NB4 (cell line): ENCODE data around the gene SLC2A9.

ENCODE experiments used
- DNase-seq: peaks from one replicate; pipeline ENCODE4 v3.0.0; 2010; ENCODE audit warnings: low read depth
- H3K4me3 ChIP-seq: one replicate; pipeline ENCODE4 v1.5.1; 2011; ENCODE audit warnings: mild to moderate bottlenecking, low read depth, low read length, moderate library complexity
- MYC ChIP-seq: IDR thresholded peaks from 2 replicates; pipeline ENCODE4 v1.6.1; 2011; ENCODE audit warnings: low read depth, low read length
- POLR2A ChIP-seq: IDR thresholded peaks from 2 replicates; pipeline ENCODE4 v1.6.1; 2011; ENCODE audit warnings: mild to moderate bottlenecking; ENCODE audit not compliant: insufficient read length; ENCODE audit errors: extremely low read depth
- TF ChIP-seq, protein P1 (sequence below): IDR thresholded peaks from 2 replicates; pipeline ENCODE4 v1.6.1; 2011; ENCODE audit warnings: low read depth, low read length
- TF ChIP-seq, protein P2 (sequence below): IDR thresholded peaks from one replicate; pipeline ENCODE4 v1.5.1; 2012; ENCODE audit warnings: low read depth, low read length

The SLC2A9 gene

DNA sequence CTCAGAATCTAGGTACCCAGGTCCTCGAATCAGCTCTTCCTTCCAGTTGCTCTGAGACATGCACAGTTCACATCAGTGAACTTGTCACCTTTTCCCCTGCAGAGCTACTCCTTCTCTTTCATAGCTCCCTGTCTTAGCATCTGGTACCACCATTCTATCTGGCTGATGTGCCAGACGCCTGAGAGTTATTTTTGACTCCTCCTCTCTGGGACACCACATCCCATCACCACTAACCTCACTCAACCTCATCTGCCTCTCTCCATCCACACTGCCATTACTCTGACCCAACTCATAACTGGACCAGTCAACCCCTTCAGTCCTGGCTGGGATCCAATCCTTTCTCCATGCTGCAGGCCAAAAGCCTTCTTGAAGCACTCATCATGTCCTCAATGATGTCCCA lies 44.5 kb downstream of the SLC2A9 start:
- no peak for DNase-seq
- TF ChIP-seq POLR2A: no peak
- TF ChIP-seq MYC: no peak
- TF ChIP-seq, protein P1, sequence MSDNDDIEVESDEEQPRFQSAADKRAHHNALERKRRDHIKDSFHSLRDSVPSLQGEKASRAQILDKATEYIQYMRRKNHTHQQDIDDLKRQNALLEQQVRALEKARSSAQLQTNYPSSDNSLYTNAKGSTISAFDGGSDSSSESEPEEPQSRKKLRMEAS: no peak
- TF ChIP-seq, protein P2, sequence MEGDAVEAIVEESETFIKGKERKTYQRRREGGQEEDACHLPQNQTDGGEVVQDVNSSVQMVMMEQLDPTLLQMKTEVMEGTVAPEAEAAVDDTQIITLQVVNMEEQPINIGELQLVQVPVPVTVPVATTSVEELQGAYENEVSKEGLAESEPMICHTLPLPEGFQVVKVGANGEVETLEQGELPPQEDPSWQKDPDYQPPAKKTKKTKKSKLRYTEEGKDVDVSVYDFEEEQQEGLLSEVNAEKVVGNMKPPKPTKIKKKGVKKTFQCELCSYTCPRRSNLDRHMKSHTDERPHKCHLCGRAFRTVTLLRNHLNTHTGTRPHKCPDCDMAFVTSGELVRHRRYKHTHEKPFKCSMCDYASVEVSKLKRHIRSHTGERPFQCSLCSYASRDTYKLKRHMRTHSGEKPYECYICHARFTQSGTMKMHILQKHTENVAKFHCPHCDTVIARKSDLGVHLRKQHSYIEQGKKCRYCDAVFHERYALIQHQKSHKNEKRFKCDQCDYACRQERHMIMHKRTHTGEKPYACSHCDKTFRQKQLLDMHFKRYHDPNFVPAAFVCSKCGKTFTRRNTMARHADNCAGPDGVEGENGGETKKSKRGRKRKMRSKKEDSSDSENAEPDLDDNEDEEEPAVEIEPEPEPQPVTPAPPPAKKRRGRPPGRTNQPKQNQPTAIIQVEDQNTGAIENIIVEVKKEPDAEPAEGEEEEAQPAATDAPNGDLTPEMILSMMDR: no peak
- no peak overlapping the region for H3K4me3 ChIP-seq

DNA sequence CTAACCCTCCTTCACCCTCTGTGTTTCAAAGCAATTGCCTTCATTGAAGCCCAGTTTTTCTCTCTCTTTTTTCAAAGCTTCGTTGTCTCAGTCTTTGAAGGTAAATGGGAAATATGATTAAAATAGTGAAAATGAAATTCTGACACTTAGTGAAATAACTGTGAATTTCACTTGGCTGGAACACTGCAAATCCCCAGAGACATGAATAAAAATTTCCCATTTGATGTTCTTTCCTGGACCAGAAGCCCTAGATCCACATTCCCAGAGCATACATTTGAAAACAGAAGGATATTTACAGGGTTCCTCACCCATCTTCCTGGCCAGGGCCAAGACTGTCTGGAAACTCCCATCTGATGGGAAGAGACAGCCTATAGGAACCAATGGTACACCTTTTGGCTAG lies 45.0 kb downstream of the SLC2A9 start:
- TF ChIP-seq POLR2A: no peak
- TF ChIP-seq, protein P2: no peak
- TF ChIP-seq, protein P1: no peak
- TF ChIP-seq MYC: no peak

DNA sequence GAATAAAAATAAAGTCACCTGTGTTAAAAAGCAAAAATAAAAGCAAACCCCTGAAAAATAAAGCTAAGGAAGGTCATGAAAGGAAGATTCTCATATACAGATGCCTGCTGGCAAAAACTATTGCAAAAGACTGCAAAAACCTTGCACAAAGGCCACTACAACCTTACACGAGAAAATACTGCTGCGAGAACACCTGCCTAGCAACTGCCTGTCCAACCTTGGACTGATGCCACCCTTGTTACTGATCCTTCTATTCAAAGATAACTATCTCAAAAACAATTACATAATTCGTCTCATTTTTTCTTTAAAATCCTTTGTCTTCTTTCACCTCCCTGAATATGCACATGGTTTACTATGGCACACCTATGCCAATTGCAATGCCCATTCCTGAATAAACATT lies 49.6 kb downstream of the SLC2A9 start:
- H3K4me3 ChIP-seq: no peak overlapping the region
- no peak for DNase-seq
- no peak for TF ChIP-seq POLR2A
- no peak for TF ChIP-seq MYC
- TF ChIP-seq, protein P1: no peak
- TF ChIP-seq, protein P2: no peak

More for the DNA sequence above, 45.0 kb downstream of the SLC2A9 start:
- no peak overlapping the region for H3K4me3 ChIP-seq
- DNase-seq: no peak

DNA sequence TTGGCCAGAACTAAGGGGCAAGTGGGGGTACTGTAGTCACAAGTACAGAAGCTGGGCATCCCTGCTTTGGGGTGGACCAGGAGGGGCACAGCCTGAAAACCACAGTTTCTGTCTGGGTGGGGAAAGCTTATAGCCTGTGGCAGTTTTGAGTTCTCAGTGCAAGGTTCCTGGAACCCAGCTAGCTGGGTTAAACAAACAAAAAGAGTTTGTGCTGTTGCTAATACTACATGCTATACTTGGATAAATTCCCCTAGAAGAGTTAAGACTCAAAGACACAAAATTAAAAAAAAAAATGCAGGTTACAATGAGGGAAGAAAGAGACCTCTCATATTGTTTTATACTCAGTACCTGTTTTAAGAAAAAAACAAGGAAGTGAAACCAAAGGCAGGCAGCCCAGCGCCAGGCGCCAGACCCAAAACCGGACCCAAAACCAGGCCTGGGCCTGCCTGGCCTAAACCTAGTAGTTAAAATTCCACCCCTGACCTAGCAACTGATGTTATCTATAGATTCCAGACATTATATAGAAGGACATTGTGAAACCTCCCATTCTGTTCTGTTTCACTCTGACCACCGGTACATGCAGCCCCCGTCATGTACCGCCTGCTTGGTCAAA lies 50.8 kb downstream of the SLC2A9 start:
- no peak for DNase-seq

GRCh38 chr4:9969526-9970398 lies 51.5 kb downstream of the SLC2A9 start:
- DNase-seq: no peak
- H3K4me3 ChIP-seq: no peak overlapping the region
- no peak for TF ChIP-seq MYC
- TF ChIP-seq, protein P2: no peak
- TF ChIP-seq, protein P1: no peak
- no peak for TF ChIP-seq POLR2A

More for the DNA sequence above, 50.8 kb downstream of the SLC2A9 start:
- no peak overlapping the region for H3K4me3 ChIP-seq
- no peak for TF ChIP-seq POLR2A
- TF ChIP-seq MYC: no peak
- TF ChIP-seq, protein P1: no peak
- TF ChIP-seq, protein P2: no peak
